HG03520 (cell line): ENCODE data around the gene GLP2R.

Experiments used
- ATAC-seq: cut with Tn5 transposase; IDR thresholded peaks from one replicate; pipeline ENCODE4 v1.9.1; 2021; ENCODE audit warnings: mild to moderate bottlenecking, moderate library complexity; ENCODE audit not compliant: unreplicated experiment

The GLP2R gene

GRCh38 chr17:9811537-9811936 lies 14.2 kb upstream of the GLP2R start:
- ATAC-seq, result no peak

GRCh38 chr17:9813166-9813565 lies 12.6 kb upstream of the GLP2R start:
- no peak for ATAC-seq

GRCh38 chr17:9814337-9814945 lies 11.3 kb upstream of the GLP2R start:
- ATAC-seq, result no peak

- no peak for ATAC-seq
Measured at GRCh38 chr17:9816472-9816871, 9.3 kb upstream of the GLP2R start.

- ATAC-seq, result no peak
Measured at GRCh38 chr17:9817086-9817485, 8.6 kb upstream of the GLP2R start.

- ATAC-seq, result no peak
Measured at GRCh38 chr17:9818760-9819159, 7.0 kb upstream of the GLP2R start.

GRCh38 chr17:9820448-9820847 lies 5.3 kb upstream of the GLP2R start:
- no peak for ATAC-seq

- ATAC-seq, result no peak
Measured at GRCh38 chr17:9821921-9822320, 3.8 kb upstream of the GLP2R start, which contains the start of gene GSG1L2. GSG1L2 (minus strand) TSS chr17:9822079; CDS start chr17:9822071, 8 bp downstream.

GRCh38 chr17:9824094-9824493 lies 1.6 kb upstream of the GLP2R start:
- no peak for ATAC-seq

GRCh38 chr17:9824797-9825338 lies 856 bp upstream of the GLP2R start:
- no peak for ATAC-seq

GRCh38 chr17:9828296-9829295 lies 2.9 kb downstream of the GLP2R start:
- ATAC-seq, result no peak

- no peak for ATAC-seq
Measured at GRCh38 chr17:9829343-9829742, 3.6 kb downstream of the GLP2R start.

GRCh38 chr17:9830711-9831110 lies 5.0 kb downstream of the GLP2R start:
- ATAC-seq, result no peak

GRCh38 chr17:9833922-9834321 lies 8.2 kb downstream of the GLP2R start:
- ATAC-seq, result no peak

- ATAC-seq, result no peak
Measured at GRCh38 chr17:9837551-9838471, 12.1 kb downstream of the GLP2R start.

GRCh38 chr17:9839433-9839832 lies 13.7 kb downstream of the GLP2R start:
- ATAC-seq, result no peak

- ATAC-seq, result no peak
Measured at GRCh38 chr17:9842057-9842758, 16.5 kb downstream of the GLP2R start.

GRCh38 chr17:9843152-9844010 lies 17.7 kb downstream of the GLP2R start:
- no peak for ATAC-seq

- ATAC-seq, result no peak
Measured at GRCh38 chr17:9844153-9844552, 18.4 kb downstream of the GLP2R start.
